CD4-positive, alpha-beta memory T cell (primary cell): Measurements from ENCODE around the gene NGEF. TPM values are rescaled to one million over a fixed set of nuclear protein-coding genes. Genes with fewer than 3 reads are reported as not detected.
A peak's percentile ranks its signal among the peaks of the same experiment; 100 is the strongest.

Source experiments
- CTCF ChIA-PET: fragments of 350-600 bp; sonication (Branson Sonifier 250); formaldehyde crosslinking; loops from one replicate; lab custom pipeline; 2021; ENCODE audit warnings: inconsistent platforms; ENCODE audit not compliant: partially characterized antibody; lab: Charles Lee
- POLR2A ChIA-PET: fragments of 350-600 bp; sonication (Branson Sonifier 250); formaldehyde crosslinking; loops from one replicate; lab custom pipeline; 2021; ENCODE audit not compliant: partially characterized antibody; lab: Charles Lee
- DNase-seq, 5 donors: peaks; one replicate each; pipeline versions ENCODE4 v3.0.0 to v3.0.0-alpha.2; 2020 to 2022; ENCODE audit warnings: mixed read lengths in 1 of 5
- H3K27ac ChIP-seq: one replicate; pipeline ENCODE4 v1.7.0; 2013; ENCODE audit warnings: low read depth, low read length
- H3K27me3 ChIP-seq: 2 replicates; pipeline ENCODE4 v1.7.0; 2013; ENCODE audit warnings: mild to moderate bottlenecking, low read length, moderate library complexity; ENCODE audit not compliant: insufficient read depth
- H3K36me3 ChIP-seq: 2 replicates; pipeline ENCODE4 v1.7.0; 2013; ENCODE audit warnings: mild to moderate bottlenecking, low read length, moderate library complexity; ENCODE audit not compliant: insufficient read depth
- H3K4me1 ChIP-seq: 2 replicates; pipeline ENCODE4 v1.7.0; 2013; ENCODE audit warnings: mild to moderate bottlenecking, low read length, moderate library complexity; ENCODE audit not compliant: insufficient read depth
- H3K4me3 ChIP-seq, 2 donors: one replicate each; pipeline ENCODE4 v1.7.0; 2013; ENCODE audit warnings: low read length in 2 of 2, mild to moderate bottlenecking in 1 of 2
- H3K9me3 ChIP-seq, 2 donors: one replicate each; pipeline ENCODE4 v1.7.0; 2013; ENCODE audit warnings: low read length in 2 of 2, control low read depth in 1 of 2; ENCODE audit not compliant: control insufficient read depth in 1 of 2
- H3K27ac Mint-ChIP-seq, 7 donors: one replicate each; pipeline ENCODE4 v1.8.0; 2020 to 2021; ENCODE audit warnings: mixed read lengths in 7 of 7, mild to moderate bottlenecking in 6 of 7, inconsistent platforms in 3 of 7, moderate library complexity in 3 of 7
- H3K27me3 Mint-ChIP-seq, 2 donors: one replicate each; pipeline ENCODE4 v1.8.0; 2020 to 2021; ENCODE audit warnings: mixed read lengths in 2 of 2
- H3K36me3 Mint-ChIP-seq, 2 donors: one replicate each; pipeline ENCODE4 v1.8.0; 2020 to 2021; ENCODE audit warnings: mixed read lengths in 2 of 2, inconsistent platforms in 1 of 2, mild to moderate bottlenecking in 1 of 2
- H3K4me1 Mint-ChIP-seq, 4 donors: one replicate each; pipeline ENCODE4 v1.8.0; 2020 to 2021; ENCODE audit warnings: mixed read lengths in 4 of 4, mild to moderate bottlenecking in 1 of 4
- H3K4me3 Mint-ChIP-seq, 8 donors: one replicate each; pipeline ENCODE4 v1.8.0; 2020 to 2021; ENCODE audit warnings: mixed read lengths in 8 of 8, mild to moderate bottlenecking in 7 of 8, moderate library complexity in 6 of 8, inconsistent platforms in 3 of 8
- H3K9me3 Mint-ChIP-seq, 8 donors: one replicate each; pipeline ENCODE4 v1.8.0; 2020 to 2021; ENCODE audit warnings: mixed read lengths in 8 of 8, mild to moderate bottlenecking in 5 of 8, inconsistent platforms in 3 of 8, moderate library complexity in 1 of 8
- intact Hi-C: fragments of 100-400 bp; cut with micrococcal nuclease; formaldehyde crosslinking; loops from one replicate; pipeline ENCODE4 v1.15.1; 2023
- polyA plus RNA-seq, 2 donors: library from polyadenylated mRNA; unstranded; fragments of 300-500 nt; fragmentation: Illumina TruSeq; gene quantifications; one replicate each; pipeline ENCODE4 v1.2.3, GENCODE V29; 2021
- total RNA-seq, 2 experiments: library from RNA; stranded (reverse); gene quantifications; one replicate each; pipeline ENCODE4 v1.2.3, GENCODE V29; 2021

Gene NGEF
- total and polyA plus RNA-seq, 4 experiments from 2014 or later: not detected

DNA sequence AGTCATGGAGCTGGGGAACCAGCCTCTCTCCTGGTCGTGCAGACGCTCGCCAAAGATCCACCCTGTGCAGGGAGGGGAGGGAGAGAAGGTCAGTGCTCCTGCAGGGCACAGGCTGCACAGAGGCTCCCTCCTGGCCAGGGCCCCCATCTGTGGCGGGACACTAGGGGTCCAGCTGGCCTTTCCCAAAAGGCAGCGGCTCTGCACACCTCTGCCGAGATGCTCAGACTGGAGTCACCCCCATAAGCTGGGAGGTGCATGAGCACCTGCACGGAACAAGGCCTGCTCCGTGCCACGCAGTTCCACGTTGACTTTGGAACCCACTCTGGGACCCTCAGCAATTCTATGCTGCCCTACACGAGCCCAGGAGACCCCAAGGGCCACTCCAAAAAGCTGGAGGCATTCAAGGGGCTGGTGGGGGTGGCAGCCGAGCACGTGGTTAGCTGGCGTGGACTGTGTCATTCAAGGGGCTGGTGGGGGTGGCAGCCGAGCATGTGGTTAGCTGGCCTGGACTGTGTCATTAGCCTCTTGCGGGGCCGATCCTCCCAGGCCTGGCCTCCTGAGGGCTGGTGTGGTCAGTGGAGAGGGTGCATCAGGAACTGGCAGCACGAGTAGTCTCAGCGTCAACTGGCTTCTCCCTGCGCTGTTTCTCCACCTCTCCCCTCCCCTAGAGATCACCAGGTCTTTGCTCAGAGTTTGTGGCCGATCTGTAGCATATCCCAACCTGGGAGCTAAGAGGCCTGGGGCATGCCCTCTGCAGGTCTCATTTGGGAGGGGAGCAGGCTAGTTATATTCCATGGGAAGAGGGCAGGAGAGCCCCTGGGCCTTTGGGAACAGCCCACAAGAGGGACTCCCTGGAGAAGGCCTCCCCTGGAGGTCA lies 133.2 kb downstream of the NGEF start:
- Histone ChIP-seq H3K4me3 (no peak overlapping the region), H3K36me3 (no peaks in the 10 kb centered on the region), H3K27ac (no peak overlapping the region), H3K27me3 (peaks cover 4% of the 10 kb centered on the region), H3K9me3 (no peaks in the 10 kb centered on the region), H3K4me1 (peaks cover 7% of the 10 kb centered on the region)
- ChIA-PET POLR2A (no interaction called here), CTCF (no interaction called here)
- Mint-ChIP-seq H3K4me3 (peak overlapping the region in 1 of 8 donors; percentile 25), H3K27me3 (peaks cover 7 to 11% of the 10 kb centered on the region in 2 donors), H3K27ac (no peak overlapping the region), H3K4me1 (peaks cover 2 to 14% (median 7%) of the 10 kb centered on the region in 4 donors), H3K36me3 (no peaks in the 10 kb centered on the region), H3K9me3 (peaks cover 0 to 2% (median 0%) of the 10 kb centered on the region in 8 donors)
- peak in 1 of 5 donors; percentile 21 for DNase-seq
- intact Hi-C loops: no loop called here

DNA sequence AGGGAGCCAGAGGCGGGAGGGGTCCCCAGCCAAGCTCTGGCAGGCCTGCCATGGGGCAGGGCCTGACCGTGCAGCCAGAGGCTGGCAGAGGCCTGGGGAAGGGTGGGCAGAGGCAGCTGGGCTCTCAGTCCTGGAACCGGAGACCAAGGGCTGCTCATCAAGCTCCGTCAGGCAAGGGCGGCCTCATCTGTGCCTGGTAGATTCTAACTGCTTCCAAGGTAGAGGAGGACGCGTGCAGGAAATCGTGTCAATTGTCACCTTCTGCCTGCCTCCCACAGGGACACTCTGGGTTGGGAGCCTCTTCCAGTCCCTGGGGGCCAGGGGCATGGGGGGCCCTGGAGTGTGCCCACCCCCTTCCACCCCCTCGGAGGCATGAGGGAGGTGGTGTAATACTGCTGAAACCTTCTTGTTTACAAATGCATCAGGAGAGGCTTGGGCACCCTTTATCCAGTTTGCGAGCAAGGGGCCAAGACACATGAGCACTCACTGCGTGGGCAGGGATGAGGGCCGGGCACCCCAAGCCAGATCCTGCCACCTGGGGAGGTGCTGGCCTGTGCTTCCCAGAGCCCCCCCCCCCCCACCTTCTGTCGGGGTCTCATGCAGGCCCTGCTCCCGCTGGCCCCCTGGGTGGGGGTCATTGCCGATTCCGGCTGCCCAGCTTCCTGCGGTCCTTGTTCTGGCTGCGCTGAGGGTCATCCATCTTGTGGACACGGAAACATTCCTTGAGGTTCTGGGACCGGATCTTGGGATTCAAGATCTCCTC lies 134.0 kb downstream of the NGEF start:
- Histone ChIP-seq H3K4me3 (no peak overlapping the region), H3K36me3 (no peaks in the 10 kb centered on the region), H3K27ac (no peak overlapping the region), H3K4me1 (peaks cover 7% of the 10 kb centered on the region), H3K27me3 (peaks cover 4% of the 10 kb centered on the region), H3K9me3 (no peaks in the 10 kb centered on the region)
- peaks cover 11 to 13% of the 10 kb centered on the region in 2 donors for H3K27me3 Mint-ChIP-seq
- H3K9me3 Mint-ChIP-seq: peaks cover 0 to 2% (median 0%) of the 10 kb centered on the region in 8 donors
- no peak overlapping the region for H3K27ac Mint-ChIP-seq
- peak in 1 of 5 donors; percentile 38 for DNase-seq
- intact Hi-C loops: no loop called here
- peak overlapping the region in 1 of 8 donors; percentile 25 for H3K4me3 Mint-ChIP-seq
- H3K4me1 Mint-ChIP-seq: peaks cover 2 to 14% (median 7%) of the 10 kb centered on the region in 4 donors
- ChIA-PET CTCF (no interaction called here), POLR2A (no interaction called here)
- H3K36me3 Mint-ChIP-seq: no peaks in the 10 kb centered on the region

DNA sequence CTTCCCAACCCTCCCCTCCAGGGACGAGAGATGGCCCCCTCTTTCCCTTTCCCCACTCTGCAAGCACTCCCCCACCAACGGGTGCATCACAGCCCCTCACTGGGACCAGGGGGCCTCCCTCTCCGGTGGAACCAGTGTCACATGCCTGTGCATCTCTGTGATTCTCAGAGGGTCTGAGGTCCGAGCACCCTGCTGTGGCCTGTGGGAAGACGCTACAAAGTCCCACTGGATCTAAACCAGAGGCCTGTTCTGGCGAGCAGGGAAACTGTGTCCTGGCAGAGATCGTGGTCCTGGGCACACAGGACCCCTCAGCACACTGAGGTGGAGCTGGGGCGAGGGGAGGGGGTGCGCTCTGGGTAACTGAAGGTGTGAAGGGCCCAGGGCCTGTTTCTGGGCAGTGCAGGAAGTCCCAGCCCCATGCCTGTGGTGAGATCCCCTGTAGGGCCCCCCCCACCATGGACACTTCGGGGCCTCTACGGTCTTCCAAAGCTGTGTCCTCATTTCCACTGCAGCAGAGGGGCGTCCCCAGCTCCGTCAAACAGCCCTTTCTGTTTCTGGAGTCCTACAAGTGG lies 135.0 kb downstream of the NGEF start:
- no peak overlapping the region for H3K4me3 ChIP-seq
- Mint-ChIP-seq H3K4me3 (peak overlapping the region in 4 of 8 donors; percentile 10 to 81 (median 70)), H3K36me3 (no peaks in the 10 kb centered on the region), H3K27me3 (peaks cover 13% of the 10 kb centered on the region in 2 donors), H3K4me1 (peaks cover 2 to 14% (median 7%) of the 10 kb centered on the region in 4 donors), H3K27ac (no peak overlapping the region), H3K9me3 (peaks cover 0 to 2% (median 0%) of the 10 kb centered on the region in 8 donors)
- H3K4me1 ChIP-seq: peaks cover 7% of the 10 kb centered on the region
- POLR2A ChIA-PET: no interaction called here
- H3K27me3 ChIP-seq: peaks cover 4% of the 10 kb centered on the region
- H3K36me3 ChIP-seq: no peaks in the 10 kb centered on the region
- DNase-seq: peak in 1 of 5 donors; percentile 7
- CTCF ChIA-PET: no interaction called here
- H3K9me3 ChIP-seq: no peaks in the 10 kb centered on the region
- intact Hi-C loops: no loop called here
- H3K27ac ChIP-seq: no peak overlapping the region

DNA sequence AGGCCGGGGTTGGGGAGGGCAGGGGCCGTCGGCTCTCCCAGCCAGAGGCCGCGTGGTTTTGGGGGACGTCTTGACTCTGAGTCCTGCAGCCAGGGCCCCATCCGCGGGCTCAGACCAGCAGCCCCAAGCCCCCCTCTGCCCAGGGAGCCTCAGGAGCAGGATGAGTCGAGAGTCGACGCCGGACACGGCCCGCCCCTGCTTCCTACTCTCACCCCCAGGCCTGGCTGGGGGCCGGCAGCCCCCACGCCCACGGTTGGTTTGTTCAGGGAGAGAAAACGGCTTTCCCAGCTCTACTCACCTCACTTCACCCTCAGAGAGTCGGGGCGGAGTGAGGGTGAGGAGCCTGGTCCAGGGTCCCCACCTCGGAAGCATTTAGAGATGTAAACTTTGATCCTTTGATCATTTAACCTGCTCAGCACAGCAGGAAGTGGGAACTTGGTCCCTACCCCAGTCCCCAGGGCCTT lies 136.0 kb downstream of the NGEF start:
- Histone ChIP-seq H3K4me3 (peak overlapping the region in 1 of 2 donors; percentile 28), H3K27me3 (peaks cover 4% of the 10 kb centered on the region), H3K36me3 (no peaks in the 10 kb centered on the region), H3K9me3 (no peaks in the 10 kb centered on the region), H3K4me1 (peaks cover 7% of the 10 kb centered on the region), H3K27ac (no peak overlapping the region)
- intact Hi-C loops: no loop called here
- H3K36me3 Mint-ChIP-seq: no peaks in the 10 kb centered on the region
- H3K27ac Mint-ChIP-seq: no peak overlapping the region
- ChIA-PET POLR2A (no interaction called here), CTCF (no interaction called here)
- H3K4me1 Mint-ChIP-seq: peaks cover 2 to 14% (median 7%) of the 10 kb centered on the region in 4 donors
- peaks cover 13% of the 10 kb centered on the region in 2 donors for H3K27me3 Mint-ChIP-seq
- no peak for DNase-seq
- peaks cover 0 to 2% (median 0%) of the 10 kb centered on the region in 8 donors for H3K9me3 Mint-ChIP-seq
- H3K4me3 Mint-ChIP-seq: peak overlapping the region in 5 of 8 donors; percentile 22 to 67 (median 47)

DNA sequence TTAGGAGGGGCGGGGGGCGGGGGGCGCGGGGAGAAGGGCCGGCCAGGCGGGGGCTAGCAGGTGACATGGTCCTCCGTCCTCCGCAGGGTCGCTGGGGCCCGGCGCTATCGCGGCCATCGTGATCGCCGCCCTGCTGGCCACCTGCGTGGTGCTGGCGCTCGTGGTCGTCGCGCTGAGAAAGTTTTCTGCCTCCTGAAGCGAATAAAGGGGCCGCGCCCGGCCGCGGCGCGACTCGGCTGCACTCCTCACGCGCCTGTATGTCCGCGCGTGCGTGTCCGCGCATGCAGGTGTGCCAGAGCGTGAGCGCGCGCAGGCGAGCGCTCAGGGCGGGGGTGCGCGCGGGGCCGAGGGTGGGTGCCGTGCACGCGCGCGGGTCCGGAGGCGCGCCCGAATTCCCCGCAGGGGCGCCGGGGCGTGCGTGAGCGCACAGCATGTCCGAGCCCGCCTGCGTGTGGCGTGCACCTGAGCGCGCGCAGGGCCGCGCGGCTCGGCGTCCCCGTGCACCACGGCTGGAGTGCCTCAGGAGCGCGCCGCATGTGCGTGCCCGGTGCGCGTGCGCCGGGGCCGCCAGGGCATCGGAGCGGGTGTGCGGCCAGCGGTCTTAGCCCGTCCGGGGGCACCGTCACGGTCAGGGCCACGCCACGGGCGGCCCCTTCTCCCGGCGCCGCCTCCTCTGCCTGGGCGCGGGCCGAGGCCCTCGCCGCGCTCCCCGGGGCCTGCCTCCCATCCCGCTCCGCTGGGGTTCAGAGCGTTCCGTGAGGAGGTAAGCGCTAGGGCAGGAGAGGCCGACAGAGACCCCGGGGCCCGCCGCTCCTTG lies 136.7 kb downstream of the NGEF start:
- H3K4me1 Mint-ChIP-seq: peaks cover 2 to 14% (median 7%) of the 10 kb centered on the region in 4 donors
- Histone ChIP-seq H3K9me3 (no peaks in the 10 kb centered on the region), H3K36me3 (no peaks in the 10 kb centered on the region), H3K27ac (no peak overlapping the region), H3K27me3 (peaks cover 4% of the 10 kb centered on the region), H3K4me1 (peaks cover 7% of the 10 kb centered on the region), H3K4me3 (peak overlapping the region in 1 of 2 donors; percentile 28)
- peak in 4 of 5 donors; percentile 24 to 43 (median 32) for DNase-seq
- no peaks in the 10 kb centered on the region for H3K36me3 Mint-ChIP-seq
- H3K4me3 Mint-ChIP-seq: peak overlapping the region in 7 of 8 donors; percentile 31 to 76 (median 49)
- ChIA-PET CTCF (no interaction called here), POLR2A (no interaction called here)
- intact Hi-C loops: no loop called here
- H3K9me3 Mint-ChIP-seq: peaks cover 0 to 2% (median 0%) of the 10 kb centered on the region in 8 donors
- no peak overlapping the region for H3K27ac Mint-ChIP-seq
- H3K27me3 Mint-ChIP-seq: peaks cover 13% of the 10 kb centered on the region in 2 donors

DNA sequence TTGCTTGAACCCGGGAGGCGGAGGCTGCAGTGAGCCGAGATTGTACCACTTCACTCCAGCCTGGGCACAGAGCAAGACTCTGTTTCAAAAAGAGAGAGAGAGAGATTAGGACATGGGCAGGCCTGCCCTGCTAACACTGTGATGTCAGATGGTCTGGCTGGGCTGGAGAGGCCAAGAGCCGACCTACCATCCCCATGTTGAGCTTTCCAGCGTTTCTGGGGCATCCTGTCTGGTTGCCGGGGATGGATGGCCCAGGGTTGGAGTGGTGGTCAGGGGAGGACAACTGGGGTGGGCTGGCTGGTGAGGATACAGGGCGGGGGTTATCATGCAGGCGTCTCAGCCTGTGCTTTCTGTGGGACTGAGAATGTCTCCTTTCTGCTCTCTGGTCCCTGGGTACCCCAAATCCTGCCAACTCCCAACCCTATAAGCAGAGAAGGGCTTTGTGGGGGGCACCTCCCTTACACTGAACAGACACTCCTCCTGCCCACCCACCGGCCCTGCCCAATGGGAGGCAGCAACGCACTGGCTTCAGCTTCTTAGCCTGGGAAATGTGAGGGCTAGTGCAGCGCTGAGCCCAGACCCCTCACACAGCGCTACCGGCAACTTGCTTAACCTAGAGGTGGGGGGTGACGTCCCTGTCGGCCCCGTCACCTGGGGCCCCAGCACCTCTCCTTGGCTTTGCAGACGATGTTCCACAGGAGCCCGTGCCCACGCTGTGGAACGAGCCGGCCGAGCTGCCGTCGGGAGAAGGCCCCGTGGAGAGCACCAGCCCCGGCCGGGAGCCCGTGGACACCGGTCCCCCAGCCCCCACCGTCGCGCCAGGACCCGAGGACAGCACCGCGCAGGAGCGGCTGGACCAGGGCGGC lies 137.6 kb downstream of the NGEF start:
- Mint-ChIP-seq H3K9me3 (peaks cover 0 to 2% (median 0%) of the 10 kb centered on the region in 8 donors), H3K4me1 (peaks cover 2 to 14% (median 7%) of the 10 kb centered on the region in 4 donors), H3K36me3 (no peaks in the 10 kb centered on the region), H3K27me3 (peaks cover 13% of the 10 kb centered on the region in 2 donors), H3K4me3 (peak overlapping the region; percentile 22 to 71 (median 53)), H3K27ac (peak overlapping the region in 1 of 7 donors; percentile 37)
- no peak for DNase-seq
- Histone ChIP-seq H3K27ac (no peak overlapping the region), H3K9me3 (no peaks in the 10 kb centered on the region), H3K4me1 (peaks cover 7% of the 10 kb centered on the region), H3K36me3 (no peaks in the 10 kb centered on the region), H3K4me3 (no peak overlapping the region), H3K27me3 (peaks cover 4% of the 10 kb centered on the region)
- ChIA-PET CTCF (no interaction called here), POLR2A (no interaction called here)
- intact Hi-C loops: no loop called here
